Activated CD4-positive, alpha-beta T cell treated with anti-CD3 and anti-CD28 coated beads, Interleukin-2, amount 10 ng/mL, durations not matched to agents 7 days and 5 days (primary cell): Measurements from ENCODE around the gene SLX9. TPM values are rescaled to one million over a fixed set of nuclear protein-coding genes. Genes with fewer than 3 reads are reported as not detected.

Source experiments
- CTCF ChIA-PET: fragments of 350-600 bp; sonication (Branson Sonifier 250); formaldehyde crosslinking; loops from one replicate; lab custom pipeline; 2021; ENCODE audit warnings: antibody characterized with exemption; lab: Charles Lee
- POLR2A ChIA-PET: fragments of 350-600 bp; sonication (Branson Sonifier 250); formaldehyde crosslinking; loops from one replicate; lab custom pipeline; 2021; ENCODE audit warnings: antibody characterized with exemption; lab: Charles Lee
- DNase-seq: peaks from one replicate; pipeline ENCODE4 v3.0.0-alpha.2; 2020
- H3K27ac Mint-ChIP-seq: one replicate; pipeline ENCODE4 v1.8.0; 2021; ENCODE audit warnings: mild to moderate bottlenecking, moderate library complexity, mixed read lengths
- H3K27me3 Mint-ChIP-seq: one replicate; pipeline ENCODE4 v1.8.0; 2021; ENCODE audit warnings: mixed read lengths
- H3K36me3 Mint-ChIP-seq: one replicate; pipeline ENCODE4 v1.8.0; 2021; ENCODE audit warnings: low read depth, mixed read lengths
- H3K4me1 Mint-ChIP-seq: one replicate; pipeline ENCODE4 v1.8.0; 2021; ENCODE audit warnings: mixed read lengths
- H3K4me3 Mint-ChIP-seq: one replicate; pipeline ENCODE4 v1.8.0; 2021; ENCODE audit warnings: mild to moderate bottlenecking, moderate library complexity, mixed read lengths
- H3K9me3 Mint-ChIP-seq: one replicate; pipeline ENCODE4 v1.8.0; 2021; ENCODE audit warnings: mixed read lengths
- total RNA-seq, 2 experiments: library from RNA; stranded (reverse); gene quantifications; one replicate each; pipeline ENCODE4 v1.2.3, GENCODE V29; 2021

The SLX9 gene
- total RNA-seq, 2 experiments from 2014 or later: 32.7 to 39.8 TPM

- Mint-ChIP-seq H3K27ac (no peak overlapping the region), H3K9me3 (no peaks in the 10 kb centered on the region), H3K36me3 (peaks cover 16% of the 10 kb centered on the region), H3K4me1 (peaks cover 14% of the 10 kb centered on the region), H3K27me3 (no peaks in the 10 kb centered on the region), H3K4me3 (no peak overlapping the region)
- DNase-seq: no peak
- POLR2A ChIA-PET: interaction anchor here (0.6 kb wide), 1 partner anchor 22 kb away, joined by 6 read pairs; no protein-coding TSS in a partner anchor
- CTCF ChIA-PET: interaction anchor here (0.8 to 3.8 kb wide), 11 partner anchors 9 to 202 kb away, joined by 3 to 30 read pairs (median 4); partner anchors contain the start of gene ITGB2
These were observed 8.7 kb downstream of the SLX9 start for GRCh38 chr21:44948426-44949120.

DNA sequence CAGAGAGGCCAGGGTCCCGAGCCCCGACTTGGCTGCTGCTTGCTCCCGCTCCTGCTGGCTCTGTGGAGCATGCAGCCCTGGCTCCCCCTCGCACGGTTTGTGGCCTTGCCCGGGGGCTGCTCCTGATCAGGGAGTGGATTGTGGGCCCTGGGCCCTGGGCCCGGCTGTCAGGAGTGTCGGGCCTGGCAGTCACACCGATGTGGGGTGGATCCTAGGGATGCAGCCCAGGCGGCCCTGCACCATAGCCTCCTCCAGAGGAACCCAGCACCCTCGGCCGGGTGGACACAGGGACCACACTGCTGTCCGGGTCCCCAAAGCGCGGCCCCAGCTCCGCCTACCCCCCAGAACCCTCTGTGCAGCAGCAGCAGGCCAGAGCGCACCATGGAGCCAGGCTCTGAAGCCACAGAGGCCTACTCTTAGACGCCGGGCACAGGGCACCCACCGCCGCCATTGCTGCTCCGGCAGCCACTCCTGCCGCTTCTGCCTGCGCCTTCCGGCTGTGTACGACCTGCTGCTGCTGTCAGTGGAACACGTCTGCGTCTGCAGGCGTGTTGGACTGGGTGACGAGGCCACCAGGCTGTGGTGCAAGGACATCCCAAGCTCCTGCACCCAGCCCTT lies 9.4 kb downstream of the SLX9 start:
- H3K27me3 Mint-ChIP-seq: no peaks in the 10 kb centered on the region
- POLR2A ChIA-PET: no interaction called here
- no peak overlapping the region for H3K4me3 Mint-ChIP-seq
- CTCF ChIA-PET: interaction anchor here (0.6 to 3.8 kb wide), 14 partner anchors 9 to 191 kb away, joined by 3 to 30 read pairs (median 4); no protein-coding TSS in a partner anchor
- no peak for DNase-seq
- peaks cover 13% of the 10 kb centered on the region for H3K36me3 Mint-ChIP-seq
- no peaks in the 10 kb centered on the region for H3K9me3 Mint-ChIP-seq
- H3K4me1 Mint-ChIP-seq: peaks cover 11% of the 10 kb centered on the region
- no peak overlapping the region for H3K27ac Mint-ChIP-seq

DNA sequence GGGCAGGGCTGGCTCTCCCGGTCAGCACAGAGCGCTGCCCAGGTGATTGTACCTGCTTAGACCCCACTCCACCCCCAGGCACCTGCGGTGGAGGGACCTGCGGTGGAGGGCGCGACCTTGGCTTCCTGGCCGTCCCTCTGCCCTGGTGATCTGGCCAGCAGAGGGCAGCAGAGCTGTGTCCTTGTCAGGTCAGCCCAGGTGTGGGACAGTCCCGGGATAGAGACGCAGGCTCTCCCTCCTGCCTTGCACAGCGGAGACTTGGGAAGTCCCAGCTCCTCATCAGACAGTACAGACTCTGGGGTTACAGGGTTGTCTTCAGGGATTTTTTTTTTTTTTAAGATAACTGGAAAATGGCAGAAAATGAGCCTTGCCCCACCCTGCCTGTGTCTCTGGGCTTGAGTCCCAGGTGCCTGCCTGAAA lies 10.0 kb downstream of the SLX9 start:
- Mint-ChIP-seq H3K4me1 (peaks cover 11% of the 10 kb centered on the region), H3K36me3 (peaks cover 9% of the 10 kb centered on the region), H3K9me3 (no peaks in the 10 kb centered on the region), H3K4me3 (no peak overlapping the region), H3K27me3 (no peaks in the 10 kb centered on the region), H3K27ac (no peak overlapping the region)
- CTCF ChIA-PET: interaction anchor here (0.6 to 3.8 kb wide), 13 partner anchors 9 to 591 kb away, joined by 3 to 30 read pairs (median 4); no protein-coding TSS in a partner anchor
- peak; percentile 86 for DNase-seq
- POLR2A ChIA-PET: no interaction called here

DNA sequence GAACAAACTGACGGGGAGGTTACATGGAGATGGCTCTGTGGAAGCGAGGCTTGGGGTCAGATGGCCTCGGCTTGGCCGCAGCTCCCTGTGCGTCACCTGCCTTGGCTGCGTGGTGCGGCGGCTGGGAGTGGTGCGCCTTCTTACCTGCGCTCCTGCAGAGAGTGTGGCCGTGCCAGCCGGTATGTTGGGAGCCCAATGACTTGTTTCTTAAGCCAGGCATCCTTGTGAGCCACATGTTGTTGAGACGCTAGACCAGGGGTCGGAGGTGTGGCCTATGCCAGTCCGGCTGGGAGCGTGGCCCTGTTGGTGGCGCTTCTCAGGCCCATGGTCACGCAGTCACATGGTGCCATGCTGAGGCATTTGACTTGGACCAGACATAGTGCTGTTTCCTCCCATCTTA lies 10.5 kb downstream of the SLX9 start:
- H3K36me3 Mint-ChIP-seq: peaks cover 6% of the 10 kb centered on the region
- no peak for DNase-seq
- no peaks in the 10 kb centered on the region for H3K9me3 Mint-ChIP-seq
- H3K4me3 Mint-ChIP-seq: no peak overlapping the region
- POLR2A ChIA-PET: no interaction called here
- CTCF ChIA-PET: interaction anchor here (0.5 to 3.8 kb wide), 14 partner anchors 8 to 590 kb away, joined by 3 to 30 read pairs (median 4); no protein-coding TSS in a partner anchor
- H3K4me1 Mint-ChIP-seq: peaks cover 10% of the 10 kb centered on the region
- no peaks in the 10 kb centered on the region for H3K27me3 Mint-ChIP-seq
- no peak overlapping the region for H3K27ac Mint-ChIP-seq

- Mint-ChIP-seq H3K4me1 (peaks cover 5% of the 10 kb centered on the region), H3K4me3 (no peak overlapping the region), H3K27me3 (no peaks in the 10 kb centered on the region), H3K9me3 (no peaks in the 10 kb centered on the region), H3K27ac (no peak overlapping the region), H3K36me3 (peaks cover 8% of the 10 kb centered on the region)
- ChIA-PET POLR2A (no interaction called here), CTCF (no interaction called here)
- DNase-seq: no peak
These were observed 11.5 kb downstream of the SLX9 start for GRCh38 chr21:44951186-44951915.

DNA sequence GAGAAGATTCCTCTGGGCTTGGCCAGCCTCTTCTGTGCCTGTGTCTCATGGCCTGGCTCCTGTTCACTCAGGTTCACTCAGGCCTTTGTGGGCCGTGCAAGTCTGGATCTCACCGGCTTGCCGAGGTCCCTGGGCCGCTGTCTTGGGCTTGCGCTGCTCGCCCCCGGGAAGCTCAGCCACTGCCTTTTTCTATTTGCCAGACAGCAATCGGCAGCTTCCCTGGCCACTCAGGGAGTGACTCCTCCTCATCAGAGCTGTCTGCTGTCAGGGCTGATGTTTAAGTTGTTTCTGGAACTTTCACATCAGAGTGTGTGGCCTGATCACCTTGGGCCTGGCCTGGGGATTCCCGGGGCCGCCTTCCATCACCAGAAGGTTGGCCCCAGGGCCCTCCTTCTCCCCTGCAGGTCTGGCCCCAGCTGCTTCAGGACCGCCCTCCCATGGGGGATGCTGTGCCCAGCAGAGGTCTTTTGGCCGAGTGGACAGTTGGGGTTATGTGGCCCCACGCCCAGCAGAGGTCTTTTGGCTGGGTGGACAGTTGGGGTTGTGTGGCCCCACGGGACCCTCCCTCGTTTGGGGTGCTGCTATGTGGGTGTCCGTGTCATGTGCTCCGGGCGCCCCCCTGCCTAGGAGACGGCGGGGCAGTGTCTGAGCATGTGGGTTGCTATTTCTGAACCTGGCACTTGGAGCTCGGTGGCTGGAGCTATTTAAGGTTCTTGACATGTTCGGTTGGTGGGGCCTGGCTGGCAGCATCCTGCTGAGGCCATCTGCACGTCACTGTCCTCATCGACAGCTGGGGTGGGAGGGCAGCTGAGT lies 12.5 kb downstream of the SLX9 start:
- no peak overlapping the region for H3K4me3 Mint-ChIP-seq
- no peak for DNase-seq
- ChIA-PET CTCF (interaction anchor here (1.0 kb wide), 1 partner anchor 176 kb away, joined by 5 read pairs; no protein-coding TSS in a partner anchor), POLR2A (no interaction called here)
- no peaks in the 10 kb centered on the region for H3K9me3 Mint-ChIP-seq
- peaks cover 5% of the 10 kb centered on the region for H3K4me1 Mint-ChIP-seq
- no peaks in the 10 kb centered on the region for H3K27me3 Mint-ChIP-seq
- H3K36me3 Mint-ChIP-seq: peaks cover 5% of the 10 kb centered on the region
- no peak overlapping the region for H3K27ac Mint-ChIP-seq

- no peaks in the 10 kb centered on the region for H3K9me3 Mint-ChIP-seq
These were observed 13.2 kb downstream of the SLX9 start for GRCh38 chr21:44952929-44953627.

DNA sequence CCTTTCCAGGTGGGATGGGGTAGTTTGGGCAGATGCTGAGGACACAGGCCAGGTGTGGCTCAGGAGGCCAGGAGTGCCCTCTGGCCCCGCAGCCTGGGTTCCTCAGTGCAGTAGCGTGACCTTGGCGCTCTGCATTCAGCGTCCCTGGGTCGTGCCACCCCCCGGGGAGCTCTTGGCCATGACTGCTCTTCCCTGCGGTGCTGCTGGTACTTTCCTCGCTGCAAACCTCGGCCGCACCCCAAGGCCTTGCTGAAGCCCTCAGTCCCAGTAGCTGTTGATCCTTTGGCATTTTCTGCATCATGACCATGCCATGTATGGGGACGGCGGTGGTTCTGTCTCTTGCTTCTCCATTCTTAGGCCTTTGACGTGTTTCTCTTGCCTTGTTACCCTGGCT lies 13.8 kb downstream of the SLX9 start:
- CTCF ChIA-PET: interaction anchor here (0.6 kb wide), 1 partner anchor 10 kb away, joined by 3 read pairs; no protein-coding TSS in a partner anchor
- H3K9me3 Mint-ChIP-seq: no peaks in the 10 kb centered on the region
- H3K4me3 Mint-ChIP-seq: no peak overlapping the region
- no peak for DNase-seq
- POLR2A ChIA-PET: no interaction called here
- H3K4me1 Mint-ChIP-seq: peaks cover 5% of the 10 kb centered on the region
- H3K27me3 Mint-ChIP-seq: no peaks in the 10 kb centered on the region
- peaks cover 4% of the 10 kb centered on the region for H3K36me3 Mint-ChIP-seq
- H3K27ac Mint-ChIP-seq: no peak overlapping the region

More at GRCh38 chr21:44952929-44953627, 13.2 kb downstream of the SLX9 start:
- peaks cover 5% of the 10 kb centered on the region for H3K4me1 Mint-ChIP-seq
- H3K27me3 Mint-ChIP-seq: no peaks in the 10 kb centered on the region
- no peak for DNase-seq
- peaks cover 4% of the 10 kb centered on the region for H3K36me3 Mint-ChIP-seq
- ChIA-PET POLR2A (no interaction called here), CTCF (interaction anchor here (0.6 to 1.0 kb wide), 2 partner anchors 11 to 176 kb away, joined by 3 to 5 read pairs; no protein-coding TSS in a partner anchor)
- no peak overlapping the region for H3K27ac Mint-ChIP-seq
- no peak overlapping the region for H3K4me3 Mint-ChIP-seq

DNA sequence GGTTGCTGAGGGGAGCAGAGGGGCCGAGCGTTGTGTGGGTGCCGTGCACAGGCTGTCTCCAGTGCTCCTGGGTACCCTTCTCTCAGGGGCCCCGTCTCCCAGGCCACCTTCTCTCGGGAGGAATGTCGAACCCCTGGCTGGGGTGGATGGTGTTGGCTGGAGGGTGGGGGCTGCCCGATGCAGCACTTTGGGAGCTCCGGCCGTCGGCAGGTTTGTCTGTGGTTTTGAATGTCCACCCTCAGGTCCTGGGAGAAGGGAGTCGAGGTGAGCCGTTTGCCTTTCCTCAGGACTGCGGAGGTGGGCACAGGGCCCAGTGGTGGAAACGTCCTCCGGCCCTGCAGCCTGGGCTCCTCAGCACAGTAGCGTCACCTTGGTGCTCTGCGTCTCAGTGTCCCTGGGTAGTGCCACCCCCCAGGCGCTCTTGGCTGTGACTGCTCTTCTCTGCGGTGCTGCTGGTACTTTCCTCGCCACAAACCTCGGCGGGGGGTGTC lies 14.5 kb downstream of the SLX9 start:
- Mint-ChIP-seq H3K27ac (no peak overlapping the region), H3K36me3 (peaks cover 4% of the 10 kb centered on the region), H3K4me3 (no peak overlapping the region), H3K9me3 (no peaks in the 10 kb centered on the region), H3K4me1 (peaks cover 8% of the 10 kb centered on the region), H3K27me3 (no peaks in the 10 kb centered on the region)
- no peak for DNase-seq
- ChIA-PET POLR2A (no interaction called here), CTCF (interaction anchor here (0.6 kb wide), 1 partner anchor 8 kb away, joined by 3 read pairs; no protein-coding TSS in a partner anchor)

- peaks cover 5% of the 10 kb centered on the region for H3K36me3 Mint-ChIP-seq
- ChIA-PET POLR2A (no interaction called here), CTCF (interaction anchor here (1.0 to 1.1 kb wide), 2 partner anchors 10 to 182 kb away, joined by 3 to 9 read pairs; no protein-coding TSS in a partner anchor)
- DNase-seq: no peak
- no peak overlapping the region for H3K27ac Mint-ChIP-seq
- H3K4me1 Mint-ChIP-seq: peaks cover 3% of the 10 kb centered on the region
- H3K9me3 Mint-ChIP-seq: no peaks in the 10 kb centered on the region
- no peaks in the 10 kb centered on the region for H3K27me3 Mint-ChIP-seq
- no peak overlapping the region for H3K4me3 Mint-ChIP-seq
These were observed 15.4 kb downstream of the SLX9 start for GRCh38 chr21:44955141-44955797.

DNA sequence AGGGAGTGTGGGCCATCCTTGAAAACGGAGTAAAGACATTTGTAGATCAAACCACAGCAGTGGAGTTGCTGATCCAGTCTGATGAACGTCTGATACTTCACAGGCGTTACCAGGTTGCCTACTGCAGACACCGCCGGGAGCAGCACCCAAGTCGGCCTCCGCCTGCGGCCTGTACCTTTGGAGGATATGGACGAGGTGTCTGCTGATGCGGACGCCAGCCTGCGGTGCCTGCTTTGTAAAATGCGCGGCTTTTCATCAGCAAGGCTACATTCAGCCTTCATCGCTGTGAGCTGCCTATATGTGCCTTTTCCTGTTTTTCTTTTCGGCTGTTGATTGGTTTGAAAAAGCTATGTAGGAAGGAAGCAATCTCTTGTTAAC lies 16.0 kb downstream of the SLX9 start:
- peaks cover 3% of the 10 kb centered on the region for H3K4me1 Mint-ChIP-seq
- ChIA-PET CTCF (interaction anchor here (0.7 to 1.1 kb wide), 3 partner anchors 9 to 182 kb away, joined by 3 to 9 read pairs (median 3); no protein-coding TSS in a partner anchor), POLR2A (no interaction called here)
- no peaks in the 10 kb centered on the region for H3K27me3 Mint-ChIP-seq
- peaks cover 7% of the 10 kb centered on the region for H3K36me3 Mint-ChIP-seq
- no peak overlapping the region for H3K27ac Mint-ChIP-seq
- no peak overlapping the region for H3K4me3 Mint-ChIP-seq
- no peaks in the 10 kb centered on the region for H3K9me3 Mint-ChIP-seq
- no peak for DNase-seq
